K562 (cell line): ENCODE measurements around the gene TRNP1. TPM values are rescaled to one million over a fixed set of nuclear protein-coding genes. Genes with fewer than 3 reads are reported as not detected.

Experiments used
- ATAC-seq: fragments of 200-7000 bp; cut with Tn5 transposase; 3 replicates; pipeline ENCODE4 v1.9.1; 2020; ENCODE audit warnings: moderate library complexity
- BruUV-seq: library from RNA; stranded (reverse); fragments of 400-500 nt; replicated peaks from 2 replicates; lab custom pipeline; 2021; lab: Mats Ljungman, UMichigan
- CTCF ChIA-PET: fragments of 300-600 bp; formaldehyde crosslinking; extraction: SDS; loops from one replicate; lab custom pipeline; 2021; ENCODE audit warnings: low intra/inter-chr PET ratio; lab: Yijun Ruan, JAX
- POLR2A ChIA-PET: fragments of 300-600, 350-650 bp; sonication (Branson Sonifier 250); formaldehyde crosslinking; extraction: SDS; loops from one replicate; lab custom pipeline; 2021; ENCODE audit warnings: antibody characterized with exemption, inconsistent platforms; lab: Yijun Ruan, JAX
- DNase-seq, 4 experiments: peaks; one replicate each; pipeline versions ENCODE4 v3.0.0 to v3.0.0-alpha.2; 2011 to 2018; ENCODE audit warnings: low spot score in 3 of 4, mixed read lengths in 3 of 4; ENCODE audit errors: extremely low read depth in 1 of 4
- FAIRE-seq: peaks from 2 replicates; lab custom pipeline; 2011; peaks lifted over from hg19 to GRCh38; lab: Jason Lieb, UNC
- H2AFZ ChIP-seq: 2 replicates; pipeline ENCODE4 v1.6.0; 2011; ENCODE audit warnings: low read depth, low read length, control low read depth, inconsistent platforms
- H3K27ac ChIP-seq: fragments of 200-600 bp; 3 replicates; pipeline ENCODE4 v1.8.0; 2011; ENCODE audit warnings: low read depth, mild to moderate bottlenecking, control low read depth, inconsistent platforms, low read length, moderate library complexity, mixed read lengths; ENCODE audit errors: extremely low read depth
- H3K27me3 ChIP-seq, 2 experiments: fragments of 300-600 bp in 1 of 2; 2 replicates in 1 of 2; 3 replicates in 1 of 2; pipeline versions ENCODE4 v1.6.0 to v1.8.0; 2011; ENCODE audit warnings: inconsistent platforms in 2 of 2, low read length in 2 of 2, mild to moderate bottlenecking in 1 of 2, mixed read lengths in 1 of 2, moderate library complexity in 1 of 2; ENCODE audit not compliant: control insufficient read depth in 2 of 2, insufficient read depth in 2 of 2
- H3K36me3 ChIP-seq: fragments of 300-600 bp; 3 replicates; pipeline ENCODE4 v1.8.0; 2011; ENCODE audit warnings: mild to moderate bottlenecking, low read length, inconsistent platforms; ENCODE audit not compliant: control insufficient read depth, insufficient read depth
- H3K4me1 ChIP-seq, 2 experiments: fragments of 200-600 bp in 1 of 2; replicated peaks in 1 of 2; 2 replicates in 1 of 2; 3 replicates in 1 of 2; pipeline versions ENCODE4 v1.5.1 to v1.8.0; 2011; ENCODE audit warnings: inconsistent platforms in 2 of 2, low read length in 2 of 2, mild to moderate bottlenecking in 1 of 2, mixed read lengths in 1 of 2, moderate library complexity in 1 of 2; ENCODE audit not compliant: control insufficient read depth in 2 of 2, insufficient read depth in 2 of 2
- H3K4me2 ChIP-seq: 2 replicates; pipeline ENCODE4 v1.6.1; 2011; ENCODE audit warnings: low read length, control low read depth, inconsistent platforms, mixed read lengths; ENCODE audit not compliant: insufficient read depth
- H3K4me3 ChIP-seq: fragments of 200-600 bp; sonication (generic), shearing (Covaris generic); 2 replicates; pipeline ENCODE4 v1.5.1; 2016; ENCODE audit warnings: control low read depth, inconsistent platforms
- H3K79me2 ChIP-seq: fragments of 200-600 bp; 3 replicates; pipeline ENCODE4 v1.8.0; 2011; ENCODE audit warnings: low read length, inconsistent platforms; ENCODE audit not compliant: control insufficient read depth, insufficient read depth
- H3K9ac ChIP-seq, 2 experiments: 2 replicates each; pipeline versions ENCODE4 v1.6.0 to v1.6.1; 2011; ENCODE audit warnings: low read depth in 2 of 2, low read length in 2 of 2, control low read depth in 1 of 2, inconsistent platforms in 1 of 2, mild to moderate bottlenecking in 1 of 2, mixed read lengths in 1 of 2; ENCODE audit not compliant: insufficient read depth in 1 of 2
- H3K9me1 ChIP-seq: one replicate; pipeline ENCODE4 v1.6.0; 2011; ENCODE audit warnings: inconsistent platforms, mild to moderate bottlenecking, low read length, moderate library complexity; ENCODE audit not compliant: control insufficient read depth, insufficient read depth
- H3K9me3 ChIP-seq: replicated peaks from 2 replicates; pipeline ENCODE4 v1.5.1; 2011; ENCODE audit warnings: low read depth, low read length, inconsistent platforms; ENCODE audit not compliant: control insufficient read depth, insufficient read depth
- H4K20me1 ChIP-seq: replicated peaks from 2 replicates; pipeline ENCODE4 v1.6.1; 2011; ENCODE audit warnings: low read length, inconsistent platforms, mixed read lengths; ENCODE audit not compliant: control insufficient read depth, insufficient read depth
- ATF7 ChIP-seq: fragments of 450-650 bp; IDR thresholded peaks from 2 replicates; pipeline ENCODE4 v1.7.1; 2014; ENCODE audit warnings: mild to moderate bottlenecking, moderate library complexity
- CREB3L1 ChIP-seq: fragments of 450-650 bp; IDR thresholded peaks from 2 replicates; pipeline ENCODE4 v1.6.1; 2014; ENCODE audit warnings: low read depth, mild to moderate bottlenecking, moderate library complexity, borderline replicate concordance
- CTBP1 ChIP-seq: fragments of 450-650 bp; IDR thresholded peaks from 2 replicates; pipeline ENCODE4 v1.6.1; 2016; ENCODE audit warnings: borderline replicate concordance
- EP300 ChIP-seq: IDR thresholded peaks from 2 replicates; pipeline ENCODE4 v1.6.1; 2012; ENCODE audit warnings: low read length, improper control_type of control experiment
- EP400 ChIP-seq: fragments of 450-650 bp; IDR thresholded peaks from 2 replicates; pipeline ENCODE4 v1.6.1; 2017; ENCODE audit warnings: antibody characterized with exemption, mild to moderate bottlenecking, moderate library complexity
- FOS ChIP-seq: IDR thresholded peaks from 3 replicates; pipeline ENCODE4 v1.6.1; 2011; ENCODE audit not compliant: insufficient read length; ENCODE audit errors: extremely low read depth
- IRF1 ChIP-seq: sonication (generic); formaldehyde crosslinking; IDR thresholded peaks from 2 replicates; pipeline ENCODE4 v1.8.0; 2022; ENCODE audit warnings: missing genetic modification reagents, mild to moderate bottlenecking, borderline replicate concordance
- KLF13 ChIP-seq: fragments of 450-650 bp; IDR thresholded peaks from 2 replicates; pipeline ENCODE4 v1.6.1; 2016; ENCODE audit warnings: missing genetic modification characterization, low read depth, mild to moderate bottlenecking, missing compliant biosample characterization, moderate library complexity, borderline replicate concordance
- MYC ChIP-seq, 2 experiments: fragments of 250-450 bp in 1 of 2; sonication (Bioruptor Pico) in 1 of 2; IDR thresholded peaks; 2 replicates each; pipeline versions ENCODE4 v1.5.1 to v1.6.1; 2012 to 2021; ENCODE audit warnings: low read depth in 2 of 2, borderline replicate concordance in 1 of 2, improper control_type of control experiment in 1 of 2, low read length in 1 of 2, mild to moderate bottlenecking in 1 of 2, moderate library complexity in 1 of 2
- PHB ChIP-seq: fragments of 250-450 bp; sonication (Bioruptor Pico); IDR thresholded peaks from 2 replicates; pipeline ENCODE4 v1.5.0; 2021
- PHF20 ChIP-seq: fragments of 450-650 bp; IDR thresholded peaks from 2 replicates; pipeline ENCODE4 v1.6.1; 2018; ENCODE audit not compliant: partially characterized antibody
- TCF7L2 ChIP-seq: fragments of 150-350 bp; IDR thresholded peaks from 2 replicates; pipeline ENCODE4 v1.6.1; 2016; ENCODE audit warnings: low read depth, mild to moderate bottlenecking, low read length, moderate library complexity
- TFAP4 ChIP-seq: sonication (generic); formaldehyde crosslinking; IDR thresholded peaks from 2 replicates; pipeline ENCODE4 v1.8.0; 2022; ENCODE audit warnings: missing genetic modification reagents, mild to moderate bottlenecking, moderate library complexity, borderline replicate concordance
- ZNF232 ChIP-seq: sonication (generic); formaldehyde crosslinking; IDR thresholded peaks from 2 replicates; pipeline ENCODE4 v1.8.0; 2022; ENCODE audit warnings: mild to moderate bottlenecking, missing genetic modification reagents
- ZNF324 ChIP-seq: fragments of 250-450 bp; sonication (Bioruptor Pico); IDR thresholded peaks from 2 replicates; pipeline ENCODE4 v1.4.0; 2020; ENCODE audit warnings: mild to moderate bottlenecking
- WGBS: fragments of 100-300 bp; shearing (Covaris generic); methylation state at CpG from one replicate; pipeline ENCODE4 v1.1.6; 2016; ENCODE audit warnings: low coverage, mixed read lengths; ENCODE audit not compliant: insufficient coverage; ENCODE audit errors: missing lambda C conversion rate; 5-methylcytosine and 5-hydroxymethylcytosine counted together
- in situ Hi-C: fragments of 300-500 bp; cut with MboI; formaldehyde crosslinking; loops from 4 replicates; pipeline ENCODE4 v1.15.0; 2018; ENCODE audit warnings: inconsistent platforms, mixed read lengths
- intact Hi-C: fragments of 100-400 bp; cut with micrococcal nuclease; formaldehyde crosslinking; loops from 2 replicates; pipeline ENCODE4 v1.14.2; 2022
- polyA plus RNA-seq, 8 experiments: library from polyadenylated mRNA; depleted of rRNA in 4 of 8; stranded (reverse) in 5 of 8; unstranded in 3 of 8; fragments of >200 nt; fragmentation: Nextera tagmentation in 2 of 8; fragmentation: Illumina TruSeq in 1 of 8; extraction: Ambion mirVana in 2 of 8; extraction: Trizol in 1 of 8; gene quantifications; 2 replicates each; pipeline versions ENCODE4 v1.2.1 to v1.2.3, GENCODE V29; 2011 to 2014; ENCODE audit warnings: inconsistent platforms in 1 of 8, missing spikeins in 1 of 8
- total RNA-seq, 7 experiments: library from RNA; depleted of rRNA in 6 of 7; stranded (reverse); fragments of >200 nt in 6 of 7; fragmentation: Illumina TruSeq in 2 of 7; extraction: Trizol in 2 of 7; gene quantifications; 2 replicates each; pipeline versions ENCODE4 v1.2.1 to v1.2.3, GENCODE V29; 2011 to 2021; ENCODE audit warnings: low replicate concordance in 1 of 7
- TF ChIP-seq, protein P1 (sequence below): fragments of 450-650 bp; IDR thresholded peaks from one replicate; pipeline ENCODE4 v1.6.1; 2018; ENCODE audit warnings: mild to moderate bottlenecking, moderate library complexity; ENCODE audit not compliant: partially characterized antibody

The TRNP1 gene
- total and polyA plus RNA-seq, 9 of the 15 experiments (the other 6 are each of a cell fraction or from before 2014, with no cell fraction given) = 0.03 to 1.3 (median 0.95) TPM

GRCh38 chr1:27044613-27045151 is 51.2 kb downstream of the TRNP1 start:
- no peak overlapping the region for H3K4me3 ChIP-seq
- H3K9me3 ChIP-seq = no peaks in the 10 kb centered on the region
- no peaks in the 10 kb centered on the region for H3K79me2 ChIP-seq
- POLR2A ChIA-PET = interaction anchor here (0.6 to 1.8 kb wide), 7 partner anchors 30 to 349 kb away, joined by 3 to 16 read pairs (median 3); partner anchors contain the start of gene SLC9A1
- H3K4me2 ChIP-seq = peak overlapping the region; percentile 26
- peak; percentile 84 to 91 (median 89) for DNase-seq
- intact Hi-C loops (loop anchor here (1.0 to 10.0 kb wide), 7 partner anchors 47 to 620 kb away; no protein-coding TSS in a partner anchor), in situ Hi-C loops (loop anchor here (5.0 kb wide), 2 partner anchors 53 to 238 kb away; no protein-coding TSS in a partner anchor)
- ATAC-seq = peak; percentile 93
- peak overlapping the region in 1 of 2 experiments; percentile 3; a peak in 1 of 4 replicates for H3K9ac ChIP-seq
- peaks cover 0 to 5% of the 10 kb centered on the region in 2 experiments; a peak in 1 of 5 replicates for H3K27me3 ChIP-seq
- CTCF ChIA-PET = interaction anchor here (0.6 to 7.1 kb wide), 12 partner anchors 24 to 350 kb away, joined by 3 to 227 read pairs (median 5); partner anchors contain the start of gene TRNP1
- no peaks in the 10 kb centered on the region for H4K20me1 ChIP-seq
- H3K9me1 ChIP-seq = no peaks in the 10 kb centered on the region
- peaks cover 3 to 5% of the 10 kb centered on the region in 2 experiments; a peak in 2 of 5 replicates for H3K4me1 ChIP-seq
- H2AFZ ChIP-seq = peak overlapping the region; percentile 5; the same call in 1 of the 2 replicates
- H3K36me3 ChIP-seq = no peaks in the 10 kb centered on the region
- H3K27ac ChIP-seq = no peak overlapping the region
- BruUV-seq = no TSS peak
- FAIRE-seq = peak; percentile 99
- WGBS = 12% methylated on average over 12 of the region's 12 CpGs
- no peak for TF ChIP-seq ZNF324 (CRISPR knock-in tag)
- no peak for TF ChIP-seq KLF13 (tag)
- TF ChIP-seq ATF7 = 0 out of 2 replicates have a peak, but pooled peaks have one; percentile 23
- TF ChIP-seq ZNF232 (CRISPR knock-in tag) = 0 out of 2 replicates have a peak, but pooled peaks have one; percentile 54
- peak; percentile 78; the same call in 1 of the 2 replicates for TF ChIP-seq CTBP1
- no peak for TF ChIP-seq FOS
- no peak for TF ChIP-seq PHF20
- no peak for TF ChIP-seq EP400
- TF ChIP-seq, protein P1, sequence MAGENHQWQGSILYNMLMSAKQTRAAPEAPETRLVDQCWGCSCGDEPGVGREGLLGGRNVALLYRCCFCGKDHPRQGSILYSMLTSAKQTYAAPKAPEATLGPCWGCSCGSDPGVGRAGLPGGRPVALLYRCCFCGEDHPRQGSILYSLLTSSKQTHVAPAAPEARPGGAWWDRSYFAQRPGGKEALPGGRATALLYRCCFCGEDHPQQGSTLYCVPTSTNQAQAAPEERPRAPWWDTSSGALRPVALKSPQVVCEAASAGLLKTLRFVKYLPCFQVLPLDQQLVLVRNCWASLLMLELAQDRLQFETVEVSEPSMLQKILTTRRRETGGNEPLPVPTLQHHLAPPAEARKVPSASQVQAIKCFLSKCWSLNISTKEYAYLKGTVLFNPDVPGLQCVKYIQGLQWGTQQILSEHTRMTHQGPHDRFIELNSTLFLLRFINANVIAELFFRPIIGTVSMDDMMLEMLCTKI = no peak
- no peak for TF ChIP-seq PHB (CRISPR knock-in tag)
- TF ChIP-seq TCF7L2 = no peak
- no peak for TF ChIP-seq CREB3L1
- TF ChIP-seq TFAP4 (CRISPR knock-in tag) = peak; percentile 59; the same call in 1 of the 2 replicates
- no peak for TF ChIP-seq EP300
- no peak for TF ChIP-seq IRF1 (CRISPR knock-in tag)
- TF ChIP-seq MYC (IDR thresholded peaks at IDR 0.05; ENCODE audit: low read depth, low read length) = peak; percentile 49; the same call in 1 of the 2 replicates
- TF ChIP-seq MYC (CRISPR knock-in tag; IDR thresholded peaks at IDR 0.05; ENCODE audit: borderline replicate concordance, low read depth) = no peak
